Muscle layer of duodenum (tissue), 2 donors: ENCODE results near the gene VSIG8.
A peak's percentile ranks its signal among the peaks of the same experiment; 100 is the strongest.

Experiments
- H3K27ac ChIP-seq: one replicate; pipeline ENCODE4 v1.7.0; 2013; ENCODE audit warnings: mild to moderate bottlenecking, low read length
- H3K27me3 ChIP-seq: one replicate; pipeline ENCODE4 v1.7.0; 2013; ENCODE audit warnings: low read depth, mild to moderate bottlenecking, control low read depth, low read length
- H3K36me3 ChIP-seq, 2 donors: one replicate each; pipeline ENCODE4 v1.7.0; 2013; ENCODE audit warnings: low read length in 2 of 2, control low read depth in 1 of 2, mild to moderate bottlenecking in 1 of 2; ENCODE audit not compliant: insufficient read depth in 2 of 2, control insufficient read depth in 1 of 2
- H3K4me1 ChIP-seq, 2 donors: one replicate each; pipeline ENCODE4 v1.7.0; 2013; ENCODE audit warnings: low read length in 2 of 2, mild to moderate bottlenecking in 2 of 2, control low read depth in 1 of 2, moderate library complexity in 1 of 2; ENCODE audit not compliant: insufficient read depth in 2 of 2, control insufficient read depth in 1 of 2
- H3K4me3 ChIP-seq, 2 donors: one replicate each; pipeline ENCODE4 v1.7.0; 2013; ENCODE audit warnings: low read length in 2 of 2, low read depth in 1 of 2, mild to moderate bottlenecking in 1 of 2
- H3K9me3 ChIP-seq, 2 donors: one replicate each; pipeline ENCODE4 v1.7.0; 2013; ENCODE audit warnings: low read length in 2 of 2, control low read depth in 1 of 2, mild to moderate bottlenecking in 1 of 2; ENCODE audit not compliant: control insufficient read depth in 1 of 2
- donor health status: healthy.

VSIG8 gene

GRCh38 chr1:159855709-159856108, 6.7 kb downstream of the VSIG8 start:
- peak overlapping the region in 1 of 2 donors; percentile 85 for H3K4me3 ChIP-seq
- H3K9me3 ChIP-seq: no peaks in the 10 kb centered on the region
- no peaks in the 10 kb centered on the region for H3K27me3 ChIP-seq
- H3K4me1 ChIP-seq: peaks cover 0 to 18% of the 10 kb centered on the region in 2 donors
- no peaks in the 10 kb centered on the region for H3K36me3 ChIP-seq
- no peak overlapping the region for H3K27ac ChIP-seq

- peaks cover 0 to 18% of the 10 kb centered on the region in 2 donors for H3K4me1 ChIP-seq
Observed at GRCh38 chr1:159854693-159855192, 7.7 kb downstream of the VSIG8 start.

GRCh38 chr1:159854116-159854692, 8.3 kb downstream of the VSIG8 start:
- Histone ChIP-seq H3K27me3 (no peaks in the 10 kb centered on the region), H3K27ac (peak overlapping the region; percentile 77), H3K4me3 (peak overlapping the region; percentile 49 to 85), H3K36me3 (no peaks in the 10 kb centered on the region), H3K4me1 (peaks cover 0 to 18% of the 10 kb centered on the region in 2 donors), H3K9me3 (no peaks in the 10 kb centered on the region)

More at GRCh38 chr1:159854693-159855192, 7.7 kb downstream of the VSIG8 start:
- Histone ChIP-seq H3K9me3 (no peaks in the 10 kb centered on the region), H3K4me3 (peak overlapping the region; percentile 49 to 85), H3K27me3 (no peaks in the 10 kb centered on the region), H3K27ac (peak overlapping the region; percentile 77), H3K36me3 (no peaks in the 10 kb centered on the region)

- no peaks in the 10 kb centered on the region for H3K9me3 ChIP-seq
- no peaks in the 10 kb centered on the region for H3K36me3 ChIP-seq
- H3K4me1 ChIP-seq: peaks cover 0 to 18% of the 10 kb centered on the region in 2 donors
- H3K27me3 ChIP-seq: no peaks in the 10 kb centered on the region
- peak overlapping the region; percentile 77 for H3K27ac ChIP-seq
- peak overlapping the region; percentile 49 to 85 for H3K4me3 ChIP-seq
Observed at GRCh38 chr1:159853417-159854115, 8.9 kb downstream of the VSIG8 start.

- H3K27ac ChIP-seq: no peak overlapping the region
- peaks cover 0 to 18% of the 10 kb centered on the region in 2 donors for H3K4me1 ChIP-seq
- no peak overlapping the region for H3K4me3 ChIP-seq
- H3K36me3 ChIP-seq: no peaks in the 10 kb centered on the region
- no peaks in the 10 kb centered on the region for H3K9me3 ChIP-seq
- no peaks in the 10 kb centered on the region for H3K27me3 ChIP-seq
Observed at GRCh38 chr1:159851407-159851806, 11.1 kb downstream of the VSIG8 start.

GRCh38 chr1:159849626-159850366, 12.7 kb downstream of the VSIG8 start:
- H3K36me3 ChIP-seq: no peaks in the 10 kb centered on the region
- no peak overlapping the region for H3K27ac ChIP-seq
- no peaks in the 10 kb centered on the region for H3K9me3 ChIP-seq
- H3K4me1 ChIP-seq: peaks cover 0 to 14% of the 10 kb centered on the region in 2 donors
- no peaks in the 10 kb centered on the region for H3K27me3 ChIP-seq
- no peak overlapping the region for H3K4me3 ChIP-seq

- no peak overlapping the region for H3K4me3 ChIP-seq
- peaks cover 0 to 6% of the 10 kb centered on the region in 2 donors for H3K4me1 ChIP-seq
- H3K27ac ChIP-seq: no peak overlapping the region
- no peaks in the 10 kb centered on the region for H3K36me3 ChIP-seq
- H3K27me3 ChIP-seq: no peaks in the 10 kb centered on the region
- no peaks in the 10 kb centered on the region for H3K9me3 ChIP-seq
Observed at GRCh38 chr1:159848326-159848725, 14.1 kb downstream of the VSIG8 start.

GRCh38 chr1:159847231-159847630, 15.2 kb downstream of the VSIG8 start:
- Histone ChIP-seq H3K36me3 (no peaks in the 10 kb centered on the region), H3K4me1 (no peaks in the 10 kb centered on the region), H3K4me3 (no peak overlapping the region), H3K27ac (no peak overlapping the region), H3K27me3 (no peaks in the 10 kb centered on the region), H3K9me3 (no peaks in the 10 kb centered on the region)

- Histone ChIP-seq H3K27ac (no peak overlapping the region), H3K4me1 (no peaks in the 10 kb centered on the region), H3K4me3 (no peak overlapping the region), H3K36me3 (no peaks in the 10 kb centered on the region), H3K9me3 (no peaks in the 10 kb centered on the region), H3K27me3 (no peaks in the 10 kb centered on the region)
Observed at GRCh38 chr1:159845751-159846629, 16.5 kb downstream of the VSIG8 start.

- no peak overlapping the region for H3K4me3 ChIP-seq
- no peak overlapping the region for H3K27ac ChIP-seq
- no peaks in the 10 kb centered on the region for H3K9me3 ChIP-seq
- H3K27me3 ChIP-seq: no peaks in the 10 kb centered on the region
- no peaks in the 10 kb centered on the region for H3K4me1 ChIP-seq
- H3K36me3 ChIP-seq: no peaks in the 10 kb centered on the region
Observed at GRCh38 chr1:159843459-159843858, 19.0 kb downstream of the VSIG8 start.
